ENCODE data around the gene DUSP7. TPM values are rescaled to one million over a fixed set of nuclear protein-coding genes. Genes with fewer than 3 reads are reported as not detected.

Gene DUSP7
- total and polyA plus RNA-seq, 2 donors = 6.3 to 7.7 TPM

- Histone ChIP-seq H3K27ac (ENCODE audit: low read depth in 1 of 2, low read length in 1 of 2) (no peak overlapping the region), H3K27me3 (ENCODE audit: control insufficient read depth in 2 of 2, insufficient read depth in 1 of 2, low read length in 1 of 2) (no peaks in the 10 kb centered on the region), H3K4me1 (ENCODE audit: control insufficient read depth in 2 of 2, insufficient read depth in 2 of 2, low read length in 2 of 2) (no peaks in the 10 kb centered on the region), H3K36me3 (ENCODE audit: control insufficient read depth in 2 of 2, insufficient read depth in 2 of 2, low read length in 1 of 2) (no peaks in the 10 kb centered on the region), H3K9me3 (ENCODE audit: control insufficient read depth in 2 of 2, insufficient read depth in 1 of 2, low read length in 1 of 2) (no peaks in the 10 kb centered on the region), H3K4me3 (ENCODE audit: low read length in 2 of 2) (no peak overlapping the region)
- WGBS = 91% methylated on average over 6 of the region's 6 CpGs
- no peak for DNase-seq (ENCODE audit: low read depth in 6 of 9, low spot score in 9 of 9)
Measured at GRCh38 chr3:52013802-52014598, 42.4 kb downstream of the DUSP7 start.

GRCh38 chr3:52012699-52013098 is 43.7 kb downstream of the DUSP7 start:
- WGBS = 90% methylated on average over 7 of the region's 7 CpGs
- no peak for DNase-seq (ENCODE audit: low read depth in 6 of 9, low spot score in 9 of 9)
- Histone ChIP-seq H3K4me1 (ENCODE audit: control insufficient read depth in 2 of 2, insufficient read depth in 2 of 2, low read length in 2 of 2) (no peaks in the 10 kb centered on the region), H3K36me3 (ENCODE audit: control insufficient read depth in 2 of 2, insufficient read depth in 2 of 2, low read length in 1 of 2) (no peaks in the 10 kb centered on the region), H3K27ac (ENCODE audit: low read depth in 1 of 2, low read length in 1 of 2) (no peak overlapping the region), H3K9me3 (ENCODE audit: control insufficient read depth in 2 of 2, insufficient read depth in 1 of 2, low read length in 1 of 2) (no peaks in the 10 kb centered on the region), H3K27me3 (ENCODE audit: control insufficient read depth in 2 of 2, insufficient read depth in 1 of 2, low read length in 1 of 2) (no peaks in the 10 kb centered on the region), H3K4me3 (ENCODE audit: low read length in 2 of 2) (no peak overlapping the region)

- H3K27me3 ChIP-seq (ENCODE audit: control insufficient read depth in 2 of 2, insufficient read depth in 1 of 2, low read length in 1 of 2) = no peaks in the 10 kb centered on the region
- no peaks in the 10 kb centered on the region for H3K9me3 ChIP-seq (ENCODE audit: control insufficient read depth in 2 of 2, insufficient read depth in 1 of 2, low read length in 1 of 2)
- H3K27ac ChIP-seq (ENCODE audit: low read depth in 1 of 2, low read length in 1 of 2) = no peak overlapping the region
- no peaks in the 10 kb centered on the region for H3K36me3 ChIP-seq (ENCODE audit: control insufficient read depth in 2 of 2, insufficient read depth in 2 of 2, low read length in 1 of 2)
- no peak for DNase-seq (ENCODE audit: low read depth in 6 of 9, low spot score in 9 of 9)
- H3K4me1 ChIP-seq (ENCODE audit: control insufficient read depth in 2 of 2, insufficient read depth in 2 of 2, low read length in 2 of 2) = peaks cover 6 to 14% of the 10 kb centered on the region in 2 donors
- no peak overlapping the region for H3K4me3 ChIP-seq (ENCODE audit: low read length in 2 of 2)
Measured at GRCh38 chr3:52010431-52010830, 45.9 kb downstream of the DUSP7 start.

- peaks cover 6 to 26% of the 10 kb centered on the region in 2 donors for H3K4me1 ChIP-seq (ENCODE audit: control insufficient read depth in 2 of 2, insufficient read depth in 2 of 2, low read length in 2 of 2)
- no peaks in the 10 kb centered on the region for H3K9me3 ChIP-seq (ENCODE audit: control insufficient read depth in 2 of 2, insufficient read depth in 1 of 2, low read length in 1 of 2)
- DNase-seq (ENCODE audit: low read depth in 6 of 9, low spot score in 9 of 9) = no peak
- H3K27ac ChIP-seq (ENCODE audit: low read depth in 1 of 2, low read length in 1 of 2) = no peak overlapping the region
- H3K27me3 ChIP-seq (ENCODE audit: control insufficient read depth in 2 of 2, insufficient read depth in 1 of 2, low read length in 1 of 2) = no peaks in the 10 kb centered on the region
- no peak overlapping the region for H3K4me3 ChIP-seq (ENCODE audit: low read length in 2 of 2)
- no peaks in the 10 kb centered on the region for H3K36me3 ChIP-seq (ENCODE audit: control insufficient read depth in 2 of 2, insufficient read depth in 2 of 2, low read length in 1 of 2)
- WGBS = 94% methylated on average over 4 of the region's 4 CpGs
Measured at GRCh38 chr3:52007291-52007690, 49.1 kb downstream of the DUSP7 start.

- Histone ChIP-seq H3K36me3 (ENCODE audit: control insufficient read depth in 2 of 2, insufficient read depth in 2 of 2, low read length in 1 of 2) (no peaks in the 10 kb centered on the region), H3K4me1 (ENCODE audit: control insufficient read depth in 2 of 2, insufficient read depth in 2 of 2, low read length in 2 of 2) (peaks cover 8 to 30% of the 10 kb centered on the region in 2 donors), H3K27ac (ENCODE audit: low read depth in 1 of 2, low read length in 1 of 2) (no peak overlapping the region), H3K4me3 (ENCODE audit: low read length in 2 of 2) (no peak overlapping the region), H3K9me3 (ENCODE audit: control insufficient read depth in 2 of 2, insufficient read depth in 1 of 2, low read length in 1 of 2) (no peaks in the 10 kb centered on the region), H3K27me3 (ENCODE audit: control insufficient read depth in 2 of 2, insufficient read depth in 1 of 2, low read length in 1 of 2) (no peaks in the 10 kb centered on the region)
- no peak for DNase-seq (ENCODE audit: low read depth in 6 of 9, low spot score in 9 of 9)
- WGBS = 96% methylated on average over 6 of the region's 6 CpGs
Measured at GRCh38 chr3:52006820-52007133, 49.6 kb downstream of the DUSP7 start.

- WGBS = 68% methylated on average over 8 of the region's 8 CpGs
- Histone ChIP-seq H3K27me3 (ENCODE audit: control insufficient read depth in 2 of 2, insufficient read depth in 1 of 2, low read length in 1 of 2) (no peaks in the 10 kb centered on the region), H3K4me3 (ENCODE audit: low read length in 2 of 2) (no peak overlapping the region), H3K9me3 (ENCODE audit: control insufficient read depth in 2 of 2, insufficient read depth in 1 of 2, low read length in 1 of 2) (no peaks in the 10 kb centered on the region), H3K36me3 (ENCODE audit: control insufficient read depth in 2 of 2, insufficient read depth in 2 of 2, low read length in 1 of 2) (no peaks in the 10 kb centered on the region), H3K27ac (ENCODE audit: low read depth in 1 of 2, low read length in 1 of 2) (peak overlapping the region; percentile 15 to 43), H3K4me1 (ENCODE audit: control insufficient read depth in 2 of 2, insufficient read depth in 2 of 2, low read length in 2 of 2) (peaks cover 11 to 36% of the 10 kb centered on the region in 2 donors)
- peak in 1 of 9 donors; percentile 42 for DNase-seq (ENCODE audit: low read depth in 6 of 9, low spot score in 9 of 9)
Measured at GRCh38 chr3:52006017-52006819, 50.2 kb downstream of the DUSP7 start.

GRCh38 chr3:52005571-52005986 is 50.8 kb downstream of the DUSP7 start:
- peak in 1 of 9 donors; percentile 39 for DNase-seq (ENCODE audit: low read depth in 6 of 9, low spot score in 9 of 9)
- no peaks in the 10 kb centered on the region for H3K27me3 ChIP-seq (ENCODE audit: control insufficient read depth in 2 of 2, insufficient read depth in 1 of 2, low read length in 1 of 2)
- H3K9me3 ChIP-seq (ENCODE audit: control insufficient read depth in 2 of 2, insufficient read depth in 1 of 2, low read length in 1 of 2) = no peaks in the 10 kb centered on the region
- no peaks in the 10 kb centered on the region for H3K36me3 ChIP-seq (ENCODE audit: control insufficient read depth in 2 of 2, insufficient read depth in 2 of 2, low read length in 1 of 2)
- peaks cover 11 to 36% of the 10 kb centered on the region in 2 donors for H3K4me1 ChIP-seq (ENCODE audit: control insufficient read depth in 2 of 2, insufficient read depth in 2 of 2, low read length in 2 of 2)
- H3K27ac ChIP-seq (ENCODE audit: low read depth in 1 of 2, low read length in 1 of 2) = peak overlapping the region; percentile 15 to 43
- WGBS = 45% methylated on average over 15 of the region's 15 CpGs
- H3K4me3 ChIP-seq (ENCODE audit: low read length in 2 of 2) = no peak overlapping the region

- Histone ChIP-seq H3K27me3 (ENCODE audit: control insufficient read depth in 2 of 2, insufficient read depth in 1 of 2, low read length in 1 of 2) (no peaks in the 10 kb centered on the region), H3K27ac (ENCODE audit: low read depth in 1 of 2, low read length in 1 of 2) (peak overlapping the region in 1 of 2 donors; percentile 26), H3K36me3 (ENCODE audit: control insufficient read depth in 2 of 2, insufficient read depth in 2 of 2, low read length in 1 of 2) (no peaks in the 10 kb centered on the region), H3K4me1 (ENCODE audit: control insufficient read depth in 2 of 2, insufficient read depth in 2 of 2, low read length in 2 of 2) (peaks cover 11 to 36% of the 10 kb centered on the region in 2 donors), H3K4me3 (ENCODE audit: low read length in 2 of 2) (no peak overlapping the region), H3K9me3 (ENCODE audit: control insufficient read depth in 2 of 2, insufficient read depth in 1 of 2, low read length in 1 of 2) (no peaks in the 10 kb centered on the region)
- DNase-seq (ENCODE audit: low read depth in 6 of 9, low spot score in 9 of 9) = no peak
- WGBS = over 99% methylated on average over 4 of the region's 4 CpGs
Measured at GRCh38 chr3:52004906-52005395, 51.4 kb downstream of the DUSP7 start.

- H3K27me3 ChIP-seq (ENCODE audit: control insufficient read depth in 2 of 2, insufficient read depth in 1 of 2, low read length in 1 of 2) = peaks cover 0 to 2% of the 10 kb centered on the region in 2 donors
- peak in 6 of 9 donors; percentile 21 to 67 (median 36) for DNase-seq (ENCODE audit: low read depth in 6 of 9, low spot score in 9 of 9)
- no peak overlapping the region for H3K27ac ChIP-seq (ENCODE audit: low read depth in 1 of 2, low read length in 1 of 2)
- H3K4me3 ChIP-seq (ENCODE audit: low read length in 2 of 2) = no peak overlapping the region
- no peaks in the 10 kb centered on the region for H3K36me3 ChIP-seq (ENCODE audit: control insufficient read depth in 2 of 2, insufficient read depth in 2 of 2, low read length in 1 of 2)
- no peaks in the 10 kb centered on the region for H3K9me3 ChIP-seq (ENCODE audit: control insufficient read depth in 2 of 2, insufficient read depth in 1 of 2, low read length in 1 of 2)
- WGBS = 77% methylated on average over 16 of the region's 16 CpGs
- H3K4me1 ChIP-seq (ENCODE audit: control insufficient read depth in 2 of 2, insufficient read depth in 2 of 2, low read length in 2 of 2) = peaks cover 11 to 36% of the 10 kb centered on the region in 2 donors
Measured at GRCh38 chr3:52004163-52004787, 52.1 kb downstream of the DUSP7 start.

Measured in thymus (tissue), 11 donors.